GM12875 (cell line): ENCODE measurements around the gene MREG.
A peak's percentile ranks its signal among the peaks of the same experiment; 100 is the strongest.

Source experiments
- H3K4me3 ChIP-seq: one replicate; pipeline ENCODE4 v1.5.1; 2011; ENCODE audit warnings: low read depth, low read length, control low read depth
- TF ChIP-seq, protein P1 (sequence below): IDR thresholded peaks from 2 replicates; pipeline ENCODE4 v1.5.1; 2011; ENCODE audit warnings: low read depth, mild to moderate bottlenecking, control low read depth, inconsistent platforms, low read length, moderate library complexity, borderline replicate concordance; ENCODE audit not compliant: insufficient read depth

MREG gene

DNA sequence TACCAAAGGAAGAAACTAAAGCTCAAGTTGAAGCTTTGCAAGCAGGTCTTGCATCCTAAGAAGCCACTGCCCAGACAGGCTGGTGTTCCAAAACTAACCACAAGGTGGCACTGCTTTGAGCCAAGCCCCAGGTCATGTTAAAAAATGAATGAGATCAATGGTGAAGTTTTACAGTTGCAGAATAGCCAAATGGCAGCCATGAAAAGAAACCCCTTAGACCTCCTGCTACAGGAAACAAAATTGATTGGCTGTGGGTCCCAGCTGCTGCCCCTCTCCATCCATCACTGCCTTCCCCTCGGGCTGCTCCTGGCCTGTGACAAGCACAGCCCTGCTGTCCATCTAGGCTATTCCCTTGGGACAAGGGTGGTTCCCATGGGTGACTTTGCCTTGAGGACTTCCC, 20.7 kb upstream of the MREG start:
- H3K4me3 ChIP-seq = no peak overlapping the region

DNA sequence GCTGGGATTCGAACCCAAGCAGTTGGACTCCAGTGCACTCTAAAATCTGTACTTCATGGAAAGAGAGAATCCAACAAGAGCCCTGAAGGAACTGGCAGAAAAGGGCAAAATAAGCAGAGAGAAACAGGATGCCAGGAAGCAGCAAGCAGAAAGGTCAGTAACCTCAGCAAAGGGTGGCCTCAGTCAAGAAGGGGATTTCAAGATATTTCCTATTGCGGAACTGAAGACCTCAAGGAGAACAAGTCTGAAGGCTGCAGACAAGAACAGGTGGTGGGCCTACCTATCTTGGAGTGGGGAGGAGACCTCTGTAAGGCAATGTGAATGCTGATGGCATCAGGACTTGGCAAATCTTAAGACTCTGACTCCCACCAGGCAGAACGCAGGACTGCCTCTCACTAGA, 20.1 kb upstream of the MREG start:
- TF ChIP-seq, protein P1, sequence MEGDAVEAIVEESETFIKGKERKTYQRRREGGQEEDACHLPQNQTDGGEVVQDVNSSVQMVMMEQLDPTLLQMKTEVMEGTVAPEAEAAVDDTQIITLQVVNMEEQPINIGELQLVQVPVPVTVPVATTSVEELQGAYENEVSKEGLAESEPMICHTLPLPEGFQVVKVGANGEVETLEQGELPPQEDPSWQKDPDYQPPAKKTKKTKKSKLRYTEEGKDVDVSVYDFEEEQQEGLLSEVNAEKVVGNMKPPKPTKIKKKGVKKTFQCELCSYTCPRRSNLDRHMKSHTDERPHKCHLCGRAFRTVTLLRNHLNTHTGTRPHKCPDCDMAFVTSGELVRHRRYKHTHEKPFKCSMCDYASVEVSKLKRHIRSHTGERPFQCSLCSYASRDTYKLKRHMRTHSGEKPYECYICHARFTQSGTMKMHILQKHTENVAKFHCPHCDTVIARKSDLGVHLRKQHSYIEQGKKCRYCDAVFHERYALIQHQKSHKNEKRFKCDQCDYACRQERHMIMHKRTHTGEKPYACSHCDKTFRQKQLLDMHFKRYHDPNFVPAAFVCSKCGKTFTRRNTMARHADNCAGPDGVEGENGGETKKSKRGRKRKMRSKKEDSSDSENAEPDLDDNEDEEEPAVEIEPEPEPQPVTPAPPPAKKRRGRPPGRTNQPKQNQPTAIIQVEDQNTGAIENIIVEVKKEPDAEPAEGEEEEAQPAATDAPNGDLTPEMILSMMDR = no peak
- no peak overlapping the region for H3K4me3 ChIP-seq

More for the DNA sequence above, 20.7 kb upstream of the MREG start:
- TF ChIP-seq, protein P1 = peak; percentile 84

DNA sequence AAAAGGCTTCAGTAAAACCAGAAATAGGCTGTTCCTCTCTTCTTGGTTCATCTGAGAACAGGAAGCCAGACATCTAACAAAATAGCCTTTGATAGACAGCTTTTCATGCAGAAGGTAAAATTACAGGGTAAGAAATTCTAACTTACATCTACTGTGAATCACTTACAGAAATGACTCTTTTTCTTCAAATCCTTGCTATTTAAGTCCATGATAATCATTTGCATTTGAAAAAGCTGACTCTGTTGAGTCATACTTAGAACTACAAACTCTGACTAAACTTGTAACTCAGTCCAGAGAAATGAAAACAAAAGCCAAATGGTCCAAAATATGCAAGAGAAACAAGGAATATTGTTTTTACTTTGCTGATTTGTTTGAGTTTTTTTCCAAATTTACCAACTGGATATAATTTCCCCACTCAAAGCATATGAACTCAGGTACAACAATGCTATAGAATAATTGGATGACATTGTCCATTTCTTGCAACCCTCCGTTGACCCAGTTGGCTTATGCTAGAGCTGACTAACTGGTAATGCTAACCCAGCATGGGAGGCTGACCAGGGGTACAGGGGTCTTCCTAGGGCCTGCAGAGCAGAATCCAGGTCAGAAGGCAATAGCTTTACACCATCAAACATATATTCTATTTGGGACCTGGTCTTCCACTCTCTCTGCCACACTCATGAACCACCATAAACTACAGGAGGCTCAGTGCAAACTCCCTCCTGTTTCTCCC, 18.8 kb upstream of the MREG start:
- TF ChIP-seq, protein P1 = no peak
- no peak overlapping the region for H3K4me3 ChIP-seq

DNA sequence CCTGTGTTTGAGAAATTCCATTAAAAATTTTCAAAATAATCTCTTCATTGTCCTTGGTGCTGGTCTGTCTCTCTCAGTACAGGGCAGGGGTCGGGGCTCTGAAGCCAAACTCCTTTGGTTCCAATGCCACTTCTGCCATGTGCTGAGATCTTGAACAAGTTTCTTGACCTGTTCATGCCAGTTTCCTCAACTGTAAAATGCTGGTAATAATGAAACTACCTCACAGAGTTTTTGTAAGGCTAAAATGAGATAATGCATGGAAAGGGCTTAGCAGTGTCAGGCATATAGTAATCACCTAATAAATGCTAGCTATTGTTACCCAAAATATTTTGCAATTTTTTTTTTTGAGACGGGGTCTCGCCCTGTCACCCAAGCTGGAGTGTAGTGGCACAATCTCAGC, 16.9 kb upstream of the MREG start:
- H3K4me3 ChIP-seq = no peak overlapping the region
- TF ChIP-seq, protein P1 = no peak

- no peak overlapping the region for H3K4me3 ChIP-seq
- TF ChIP-seq, protein P1 = no peak
Observed at GRCh38 chr2:216029416-216030129, 16.2 kb upstream of the MREG start.

DNA sequence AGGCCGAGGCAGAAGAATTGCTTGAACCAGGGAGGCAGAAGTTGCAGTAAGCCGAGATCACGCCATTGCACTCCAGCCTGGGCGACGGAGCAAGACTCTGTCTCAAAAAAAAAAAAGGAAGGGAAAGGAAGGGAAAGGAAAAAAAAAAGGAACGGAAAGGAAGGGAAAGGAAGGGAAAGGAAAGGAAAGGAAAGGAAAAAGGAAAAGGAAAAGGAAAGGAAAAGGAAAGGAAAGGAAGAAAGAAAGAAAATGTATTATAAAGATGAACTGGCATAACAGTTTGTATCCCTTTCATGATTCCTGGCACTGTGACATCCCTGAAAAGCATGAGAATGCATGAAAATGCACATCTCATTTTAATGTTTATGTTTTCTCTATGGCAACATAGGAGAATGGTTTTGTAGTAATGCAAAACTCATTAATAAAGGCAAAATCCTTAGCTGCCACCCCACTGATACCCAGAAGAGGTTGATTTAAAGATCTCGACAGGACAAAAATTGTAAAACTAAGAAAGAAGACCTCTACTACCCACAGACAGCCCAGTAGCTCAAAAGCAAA, 11.5 kb upstream of the MREG start:
- TF ChIP-seq, protein P1 = no peak
- H3K4me3 ChIP-seq = no peak overlapping the region

DNA sequence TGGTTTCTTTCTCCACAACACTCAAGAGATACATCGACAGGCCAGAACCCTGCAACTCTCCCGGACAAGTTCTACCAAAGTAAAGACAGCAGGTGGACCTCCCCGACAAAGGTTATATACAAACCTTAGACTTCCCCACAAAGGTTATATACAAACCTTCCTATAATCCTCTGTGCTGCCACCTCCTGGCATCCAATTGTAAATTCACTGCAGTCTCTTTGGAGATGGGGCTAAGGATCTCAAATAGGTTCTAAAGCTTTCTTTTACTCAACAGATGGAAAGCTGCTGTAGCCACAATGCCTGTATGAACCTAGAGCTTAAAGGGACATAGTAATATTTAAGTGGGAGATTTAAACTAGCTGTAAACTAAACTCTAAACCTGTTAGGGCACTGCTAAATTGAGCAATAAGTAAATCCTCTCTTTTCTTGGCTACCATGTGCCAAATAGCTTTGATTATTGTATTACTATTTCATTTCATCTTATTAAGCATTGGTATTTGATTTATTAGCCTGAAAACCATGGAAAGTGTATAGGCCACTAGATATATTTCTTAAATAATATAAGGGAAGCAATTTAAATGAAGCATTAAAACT, 9.8 kb upstream of the MREG start:
- TF ChIP-seq, protein P1 = peak; percentile 61; the same call in 1 of the 2 replicates
- no peak overlapping the region for H3K4me3 ChIP-seq
